Effector CD4-positive, alpha-beta T cell (primary cell): Measurements from ENCODE around the gene NF1.
"Not testable (repeated sequence)": the region's sequence is repeated elsewhere in the genome, so short reads cannot be mapped to it uniquely, and the experiment has no call there.

Experiments
- DNase-seq: peaks from one replicate; pipeline ENCODE4 v3.0.0-alpha.2; 2020

The NF1 gene

GRCh38 chr17:31256936-31257335, 162.2 kb downstream of the NF1 start:
- DNase-seq = no peak

GRCh38 chr17:31260151-31260550, 165.4 kb downstream of the NF1 start:
- DNase-seq = no peak

GRCh38 chr17:31261601-31262000, 166.8 kb downstream of the NF1 start:
- no peak for DNase-seq

GRCh38 chr17:31262923-31263322, 168.1 kb downstream of the NF1 start:
- DNase-seq = not testable (repeated sequence)

- DNase-seq = no peak
These were observed 171.3 kb downstream of the NF1 start for GRCh38 chr17:31266042-31266441.

- no peak for DNase-seq
These were observed 174.3 kb downstream of the NF1 start for GRCh38 chr17:31269036-31269577.

GRCh38 chr17:31269578-31269983, 174.8 kb downstream of the NF1 start:
- DNase-seq = no peak

GRCh38 chr17:31272236-31272635, 177.5 kb downstream of the NF1 start:
- no peak for DNase-seq

GRCh38 chr17:31272803-31273202, 178.0 kb downstream of the NF1 start:
- DNase-seq = no peak

- no peak for DNase-seq
These were observed 178.7 kb downstream of the NF1 start for GRCh38 chr17:31273516-31273915.

- DNase-seq = no peak
These were observed 179.5 kb downstream of the NF1 start for GRCh38 chr17:31274252-31274651.

- no peak for DNase-seq
These were observed 180.3 kb downstream of the NF1 start for GRCh38 chr17:31275116-31275515.

GRCh38 chr17:31279401-31279800, 184.6 kb downstream of the NF1 start:
- no peak for DNase-seq

GRCh38 chr17:31281061-31281460, 186.3 kb downstream of the NF1 start:
- no peak for DNase-seq

- no peak for DNase-seq
These were observed 189.1 kb downstream of the NF1 start for GRCh38 chr17:31283841-31284240.

GRCh38 chr17:31286587-31286986, 191.8 kb downstream of the NF1 start:
- DNase-seq = no peak

- not testable (repeated sequence) for DNase-seq
These were observed 193.2 kb downstream of the NF1 start for GRCh38 chr17:31287932-31288331.

GRCh38 chr17:31289790-31290189, 195.0 kb downstream of the NF1 start:
- no peak for DNase-seq

- no peak for DNase-seq
These were observed 197.0 kb downstream of the NF1 start for GRCh38 chr17:31291820-31292219.

- DNase-seq = no peak
These were observed 198.8 kb downstream of the NF1 start for GRCh38 chr17:31293581-31293980.

GRCh38 chr17:31294231-31294630, 199.5 kb downstream of the NF1 start:
- DNase-seq = no peak

- no peak for DNase-seq
These were observed 200.2 kb downstream of the NF1 start for GRCh38 chr17:31294820-31295488.

GRCh38 chr17:31295489-31295871, 200.7 kb downstream of the NF1 start:
- no peak for DNase-seq

- DNase-seq = no peak
These were observed 201.4 kb downstream of the NF1 start for GRCh38 chr17:31296142-31296541.

- DNase-seq = no peak
These were observed 202.3 kb downstream of the NF1 start, which contains the start of gene OMG for GRCh38 chr17:31297090-31297489. OMG (minus strand) TSS chr17:31297239; CDS start chr17:31296331, 908 bp downstream.
